ENCODE data around the gene PLCB1. TPM values are rescaled to one million over a fixed set of nuclear protein-coding genes. Genes with fewer than 3 reads are reported as not detected.

PLCB1 gene
- total and polyA plus RNA-seq, 2 of the 4 experiments (the other 2 are of a cell fraction): 5.6 to 16.1 TPM

GRCh38 chr20:8461186-8461585 lies 329.1 kb downstream of the PLCB1 start:
- Histone ChIP-seq H4K20me1 (ENCODE audit: insufficient read depth, low read length) (no peaks in the 10 kb centered on the region), H2AK5ac (ENCODE audit: low read depth, low read length) (no peak overlapping the region), H3K27ac (ENCODE audit: insufficient read depth, low read length) (no peak overlapping the region), H3K4ac (ENCODE audit: low read depth, low read length) (no peak overlapping the region), H3K9me3 (ENCODE audit: control insufficient read depth, insufficient read depth, low read length) (peaks cover 5% of the 10 kb centered on the region; the same call in 1 of the 2 replicates), H3K27me3 (ENCODE audit: control insufficient read depth, insufficient read depth, low read length) (no peaks in the 10 kb centered on the region), H3K4me2 (ENCODE audit: low read depth, low read length) (no peak overlapping the region), H4K91ac (ENCODE audit: insufficient read depth, low read depth, low read length) (no peak overlapping the region), H3K23ac (ENCODE audit: low read depth, low read length) (no peak overlapping the region), H3K4me1 (ENCODE audit: control insufficient read depth, insufficient read depth, low read length) (no peaks in the 10 kb centered on the region), H4K5ac (ENCODE audit: low read depth, low read length) (no peak overlapping the region), H2BK5ac (ENCODE audit: low read depth, low read length, poor library complexity, severe bottlenecking) (no peak overlapping the region), H3K14ac (replicated peaks; ENCODE audit: low read depth, low read length) (no peak overlapping the region), H3K18ac (ENCODE audit: low read depth, low read length) (no peak overlapping the region), H3K56ac (ENCODE audit: extremely low read depth, insufficient read depth, low read length) (no peak overlapping the region), H3K4me3 (ENCODE audit: insufficient read depth, low read depth, low read length) (no peak overlapping the region), H2AFZ (replicated peaks; ENCODE audit: low read length, poor library complexity) (no peak overlapping the region), H3K9ac (ENCODE audit: low read depth, low read length) (no peak overlapping the region), H3K36me3 (ENCODE audit: control insufficient read depth, insufficient read depth, low read length) (no peaks in the 10 kb centered on the region), H4K8ac (ENCODE audit: low read depth in 2 of 2, low read length in 2 of 2) (no peak overlapping the region), H2BK20ac (ENCODE audit: low read depth, low read length) (no peak overlapping the region), H2AK9ac (replicated peaks; ENCODE audit: low read depth, low read length, poor library complexity) (no peak overlapping the region), H2BK15ac (ENCODE audit: low read depth, low read length) (no peak overlapping the region), H3K9me1 (ENCODE audit: insufficient read depth, low read length) (no peaks in the 10 kb centered on the region; the same call in 1 of the 2 replicates), H3K79me1 (ENCODE audit: low read depth in 1 of 2, low read length in 2 of 2) (no peaks in the 10 kb centered on the region; a peak in 1 of 4 replicates), H2BK120ac (ENCODE audit: low read depth, low read length) (no peak overlapping the region)
- DNase-seq (no peak), ATAC-seq (ENCODE audit: low read depth) (no peak)
- ChIA-PET POLR2A (ENCODE audit: unreplicated experiment) (no interaction called here), CTCF (no interaction called here)
- intact Hi-C loops (cut with micrococcal nuclease): no loop called here
- in situ Hi-C loops (cut with MboI; ENCODE audit: low sequenced_read_pairs): no loop called here
- dilution Hi-C loops (cut with HindIII; ENCODE audit: low sequenced_read_pairs, unreplicated experiment): no loop called here
- TF ChIP-seq RFX5 (IDR thresholded peaks at IDR 0.05; ENCODE audit: low read depth, low read length) (no peak), ELK1 (IDR thresholded peaks at IDR 0.05; ENCODE audit: borderline replicate concordance, low read depth, low read length) (no peak), BHLHE40 (IDR thresholded peaks at IDR 0.05; ENCODE audit: low read depth, low read length) (no peak), CEBPB (IDR thresholded peaks at IDR 0.05; ENCODE audit: low read depth, low read length) (no peak), CHD1 (IDR thresholded peaks at IDR 0.05; ENCODE audit: low read depth, low read length) (no peak), USF2 (IDR thresholded peaks at IDR 0.05; ENCODE audit: low read depth, low read length) (no peak), POLR2A (IDR thresholded peaks at IDR 0.05; ENCODE audit: low read depth, low read length) (no peak), MAZ (IDR thresholded peaks at IDR 0.05; ENCODE audit: borderline replicate concordance, low read depth, low read length) (no peak), SMC3 (IDR thresholded peaks at IDR 0.05; ENCODE audit: low read depth, low read length) (no peak), RCOR1 (IDR thresholded peaks at IDR 0.05; ENCODE audit: insufficient replicate concordance, low read length) (no peak), RAD21 (IDR thresholded peaks at IDR 0.05; ENCODE audit: low read length) (no peak), MAFK (IDR thresholded peaks at IDR 0.05; ENCODE audit: low read depth, low read length) (no peak), FOS (IDR thresholded peaks at IDR 0.05; ENCODE audit: low read depth, low read length) (no peak), MXI1 (IDR thresholded peaks at IDR 0.05; ENCODE audit: borderline replicate concordance, low read depth, low read length) (no peak), NFE2L2 (IDR thresholded peaks at IDR 0.05; ENCODE audit: low read depth, low read length) (no peak)
- TF ChIP-seq, protein P1, sequence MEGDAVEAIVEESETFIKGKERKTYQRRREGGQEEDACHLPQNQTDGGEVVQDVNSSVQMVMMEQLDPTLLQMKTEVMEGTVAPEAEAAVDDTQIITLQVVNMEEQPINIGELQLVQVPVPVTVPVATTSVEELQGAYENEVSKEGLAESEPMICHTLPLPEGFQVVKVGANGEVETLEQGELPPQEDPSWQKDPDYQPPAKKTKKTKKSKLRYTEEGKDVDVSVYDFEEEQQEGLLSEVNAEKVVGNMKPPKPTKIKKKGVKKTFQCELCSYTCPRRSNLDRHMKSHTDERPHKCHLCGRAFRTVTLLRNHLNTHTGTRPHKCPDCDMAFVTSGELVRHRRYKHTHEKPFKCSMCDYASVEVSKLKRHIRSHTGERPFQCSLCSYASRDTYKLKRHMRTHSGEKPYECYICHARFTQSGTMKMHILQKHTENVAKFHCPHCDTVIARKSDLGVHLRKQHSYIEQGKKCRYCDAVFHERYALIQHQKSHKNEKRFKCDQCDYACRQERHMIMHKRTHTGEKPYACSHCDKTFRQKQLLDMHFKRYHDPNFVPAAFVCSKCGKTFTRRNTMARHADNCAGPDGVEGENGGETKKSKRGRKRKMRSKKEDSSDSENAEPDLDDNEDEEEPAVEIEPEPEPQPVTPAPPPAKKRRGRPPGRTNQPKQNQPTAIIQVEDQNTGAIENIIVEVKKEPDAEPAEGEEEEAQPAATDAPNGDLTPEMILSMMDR (conservative IDR thresholded peaks at IDR 0.05; ENCODE audit: low read depth, low read length): no peak
- BruUV-seq (replicated peaks): no TSS peak
